ENCODE results near the gene IFT80. TPM values are rescaled to one million over a fixed set of nuclear protein-coding genes. Genes with fewer than 3 reads are reported as not detected.

IFT80 gene
- total RNA-seq, 2 donors from 2014 or later: 16.1 to 43.3 TPM

- no peaks in the 10 kb centered on the region for H3K4me1 ChIP-seq (replicated peaks)
- TF ChIP-seq CTCF (IDR thresholded peaks at IDR 0.05) (no peak), POLR2A (IDR thresholded peaks at IDR 0.05) (no peak), POLR2AphosphoS5 (IDR thresholded peaks at IDR 0.05) (no peak)
- no peaks in the 10 kb centered on the region for H3K27me3 ChIP-seq (replicated peaks; ENCODE audit: insufficient read depth)
- no peaks in the 10 kb centered on the region for H3K36me3 ChIP-seq
- DNase-seq (ENCODE audit: low spot score): no peak
- peak overlapping the region; percentile 57 to 61 for H3K4me3 ChIP-seq
- WGBS: 25% methylated on average over 16 of the region's 16 CpGs
- H3K9me3 ChIP-seq: no peaks in the 10 kb centered on the region
- intact Hi-C loops (cut with DNase I): loop anchor here (10.0 kb wide), 1 partner anchor 333 kb away; no protein-coding TSS in a partner anchor
- H3K27ac ChIP-seq: peak overlapping the region; percentile 92 to 93
These were observed 2.5 kb upstream of the IFT80 start for GRCh38 chr3:160401291-160402095.

- Histone ChIP-seq H3K4me1 (replicated peaks) (no peaks in the 10 kb centered on the region), H3K36me3 (no peaks in the 10 kb centered on the region), H3K27ac (peak overlapping the region; percentile 92 to 93), H3K4me3 (peak overlapping the region; percentile 57 to 61), H3K27me3 (replicated peaks; ENCODE audit: insufficient read depth) (no peaks in the 10 kb centered on the region), H3K9me3 (no peaks in the 10 kb centered on the region)
- intact Hi-C loops (cut with DNase I): loop anchor here (10.0 kb wide), 1 partner anchor 334 kb away; no protein-coding TSS in a partner anchor
- WGBS: under 1% methylated on average over 48 of the region's 51 CpGs
- DNase-seq (ENCODE audit: low spot score): peak; percentile 7
- TF ChIP-seq POLR2A (IDR thresholded peaks at IDR 0.05) (no peak), POLR2AphosphoS5 (IDR thresholded peaks at IDR 0.05) (no peak), CTCF (IDR thresholded peaks at IDR 0.05) (no peak)
These were observed 1.7 kb upstream of the IFT80 start for GRCh38 chr3:160400702-160401150.

GRCh38 chr3:160400030-160400701 is 1.1 kb upstream of the IFT80 start:
- H3K9me3 ChIP-seq: no peaks in the 10 kb centered on the region
- no peaks in the 10 kb centered on the region for H3K27me3 ChIP-seq (replicated peaks; ENCODE audit: insufficient read depth)
- H3K4me3 ChIP-seq: peak overlapping the region; percentile 57 to 61
- no peaks in the 10 kb centered on the region for H3K36me3 ChIP-seq
- H3K4me1 ChIP-seq (replicated peaks): no peaks in the 10 kb centered on the region
- DNase-seq (ENCODE audit: low spot score): peak; percentile 32
- H3K27ac ChIP-seq: peak overlapping the region; percentile 92 to 93
- TF ChIP-seq CTCF (IDR thresholded peaks at IDR 0.05): no peak
- intact Hi-C loops (cut with DNase I): loop anchor here (10.0 kb wide), 1 partner anchor 335 kb away; no protein-coding TSS in a partner anchor
- WGBS: under 1% methylated on average over 49 of the region's 49 CpGs

- H3K4me3 ChIP-seq: peak overlapping the region; percentile 57 to 61
- H3K27me3 ChIP-seq (replicated peaks; ENCODE audit: insufficient read depth): no peaks in the 10 kb centered on the region
- intact Hi-C loops (cut with DNase I): no loop called here
- H3K4me1 ChIP-seq (replicated peaks): no peaks in the 10 kb centered on the region
- no peaks in the 10 kb centered on the region for H3K9me3 ChIP-seq
- WGBS: under 1% methylated on average over 9 of the region's 9 CpGs
- H3K27ac ChIP-seq: peak overlapping the region; percentile 92 to 93
- H3K36me3 ChIP-seq: no peaks in the 10 kb centered on the region
- TF ChIP-seq POLR2AphosphoS5 (IDR thresholded peaks at IDR 0.05) (no peak), POLR2A (IDR thresholded peaks at IDR 0.05) (no peak), CTCF (IDR thresholded peaks at IDR 0.05) (no peak)
- DNase-seq (ENCODE audit: low spot score): no peak
These were observed 253 bp downstream of the IFT80 start for GRCh38 chr3:160398820-160399124.
